ENCODE results near the gene PARD6G.

Gene PARD6G

DNA sequence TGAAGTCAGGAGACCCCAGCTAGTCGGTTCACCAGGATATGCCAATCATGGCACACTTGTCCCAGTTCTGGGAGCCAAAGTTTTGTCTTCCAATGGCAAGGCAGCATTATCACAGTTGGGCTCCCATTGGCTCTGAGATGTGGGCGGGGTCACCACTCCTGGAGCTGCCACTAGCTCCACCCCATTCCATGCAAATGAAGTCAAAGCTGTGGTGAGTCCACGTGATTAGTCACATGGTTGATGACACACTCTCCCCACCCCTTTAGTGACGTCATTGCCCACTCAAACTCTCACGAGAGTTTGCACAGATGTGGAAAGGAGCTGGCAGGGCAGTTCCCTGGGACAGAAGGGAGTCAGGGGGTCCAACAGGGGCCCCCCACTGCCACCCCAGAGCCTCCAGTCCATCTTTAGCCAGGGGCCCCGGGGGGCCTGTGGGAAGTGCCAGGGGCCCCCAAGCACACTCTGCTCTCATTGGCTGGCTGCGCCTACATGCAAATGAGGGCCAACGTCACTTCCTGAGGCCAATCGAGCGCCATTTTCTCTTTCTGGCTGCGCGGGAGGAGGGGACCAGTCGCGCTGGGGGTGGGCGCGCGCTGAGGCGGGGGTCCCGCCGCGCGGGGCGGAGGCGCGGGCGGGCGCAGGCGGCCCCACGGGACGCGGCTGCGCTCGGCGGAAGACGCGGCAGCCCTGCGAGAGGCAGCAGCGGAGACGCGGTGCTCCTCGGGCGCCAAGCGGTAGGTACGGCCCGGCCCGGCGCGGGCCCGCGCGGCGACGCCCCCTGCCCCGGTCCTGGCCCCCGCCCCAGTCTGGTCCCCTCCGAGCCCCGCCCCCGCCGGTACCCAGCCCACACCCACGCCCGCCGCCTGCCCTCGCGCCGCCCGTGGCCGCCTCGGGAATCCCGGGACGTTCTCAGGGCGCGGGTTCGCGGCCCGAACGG, 138.3 kb downstream of the PARD6G start, which contains the start of gene ADNP2:
ADNP2 (plus strand) TSS at position 524 of the 937 bp plus-strand sequence. CDS start 8,281 bp downstream, outside the sequence.
- peak; percentile 46 to 66 for DNase-seq (ENCODE audit: low read depth in 2 of 2, low spot score in 1 of 2)

DNA sequence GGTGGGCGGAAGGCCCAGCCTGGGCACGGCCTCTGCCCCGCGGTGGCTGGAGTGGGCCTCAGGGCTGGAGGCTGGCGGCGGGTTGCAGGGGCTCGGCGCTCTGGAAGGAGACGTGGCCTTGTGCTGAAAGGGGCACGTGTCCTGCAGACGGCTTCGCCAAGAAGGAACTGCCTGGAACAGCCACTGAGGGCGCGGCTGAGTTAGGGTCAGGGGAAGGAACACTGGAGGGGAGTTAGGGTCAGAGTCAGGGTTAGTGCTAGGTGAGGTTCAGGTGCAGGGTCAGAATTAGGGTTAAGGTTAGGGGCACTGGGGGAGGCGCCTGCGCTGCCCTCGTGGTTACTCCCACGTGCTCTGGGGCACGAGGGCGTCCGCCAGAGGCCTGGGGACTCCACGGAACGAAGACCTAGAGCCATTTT, 139.2 kb downstream of the PARD6G start:
- DNase-seq (ENCODE audit: low read depth in 2 of 2, low spot score in 1 of 2) = no peak

DNA sequence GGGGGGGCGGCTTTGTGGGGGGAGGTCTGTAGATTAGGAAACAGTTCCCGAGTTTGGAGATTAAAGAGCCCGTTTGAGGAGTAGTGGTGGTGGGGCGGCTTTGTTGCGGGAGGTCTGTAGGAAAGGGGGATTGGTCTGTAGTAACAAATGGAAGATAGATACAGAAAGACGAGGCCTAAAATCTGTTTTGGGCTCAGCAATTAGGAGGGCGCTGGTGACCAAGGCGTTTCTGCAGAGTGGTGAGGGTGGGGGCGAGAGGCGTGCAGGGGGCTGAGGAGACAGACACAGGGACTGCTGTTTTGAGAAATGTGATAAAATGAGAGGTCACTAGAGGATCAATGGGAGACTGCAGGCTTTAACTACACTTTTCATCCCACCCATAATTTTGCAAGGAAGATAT, 139.9 kb downstream of the PARD6G start:
- no peak for DNase-seq (ENCODE audit: low read depth in 2 of 2, low spot score in 1 of 2)

Measured in stimulated activated CD8-positive, alpha-beta memory T cell treated with anti-CD3 and anti-CD28 coated beads, Interleukin-4, amount 100 ng/mL, for 1 hour (primary cell).